ENCODE measurements around the gene KRT33A.

DNA sequence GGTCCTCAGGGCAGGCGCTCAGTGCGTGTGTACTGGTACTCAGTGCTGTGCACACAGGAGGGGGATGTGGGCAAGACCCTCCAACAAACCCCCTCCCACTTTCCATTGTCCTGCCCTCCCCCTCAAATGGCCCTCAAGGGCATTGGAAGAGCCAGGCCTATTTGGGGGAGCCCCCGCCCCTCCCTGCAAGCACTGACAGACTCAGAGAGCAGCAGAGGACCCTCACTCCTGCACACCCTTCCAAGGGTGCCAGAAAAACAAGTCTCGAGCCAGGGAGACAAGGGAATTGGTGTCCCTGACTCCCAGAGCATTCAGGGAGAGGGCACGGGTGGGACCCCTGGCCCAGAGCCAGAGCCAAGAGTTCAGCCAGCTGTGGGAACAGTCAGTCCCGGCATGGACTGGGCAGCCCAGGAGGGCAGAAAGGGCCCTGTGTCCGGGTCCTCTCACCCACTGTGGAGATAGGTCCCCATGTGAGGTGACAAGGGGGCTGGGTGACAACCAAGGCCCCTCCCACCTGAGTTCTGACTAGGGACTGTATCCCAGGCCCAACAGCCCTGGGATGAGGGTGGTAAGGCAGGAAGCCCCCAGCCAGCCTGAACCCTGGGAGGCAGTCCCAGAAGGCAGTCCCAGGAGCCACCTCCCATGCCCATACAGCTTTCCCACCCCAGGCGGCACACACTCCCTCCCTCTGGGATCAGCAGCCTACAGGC lies 23.1 kb downstream of the KRT33A start:
- TF ChIP-seq POLR2A (IDR thresholded peaks at IDR 0.05) (no peak), POLR2AphosphoS5 (IDR thresholded peaks at IDR 0.05) (no peak)
- TF ChIP-seq, protein P1, sequence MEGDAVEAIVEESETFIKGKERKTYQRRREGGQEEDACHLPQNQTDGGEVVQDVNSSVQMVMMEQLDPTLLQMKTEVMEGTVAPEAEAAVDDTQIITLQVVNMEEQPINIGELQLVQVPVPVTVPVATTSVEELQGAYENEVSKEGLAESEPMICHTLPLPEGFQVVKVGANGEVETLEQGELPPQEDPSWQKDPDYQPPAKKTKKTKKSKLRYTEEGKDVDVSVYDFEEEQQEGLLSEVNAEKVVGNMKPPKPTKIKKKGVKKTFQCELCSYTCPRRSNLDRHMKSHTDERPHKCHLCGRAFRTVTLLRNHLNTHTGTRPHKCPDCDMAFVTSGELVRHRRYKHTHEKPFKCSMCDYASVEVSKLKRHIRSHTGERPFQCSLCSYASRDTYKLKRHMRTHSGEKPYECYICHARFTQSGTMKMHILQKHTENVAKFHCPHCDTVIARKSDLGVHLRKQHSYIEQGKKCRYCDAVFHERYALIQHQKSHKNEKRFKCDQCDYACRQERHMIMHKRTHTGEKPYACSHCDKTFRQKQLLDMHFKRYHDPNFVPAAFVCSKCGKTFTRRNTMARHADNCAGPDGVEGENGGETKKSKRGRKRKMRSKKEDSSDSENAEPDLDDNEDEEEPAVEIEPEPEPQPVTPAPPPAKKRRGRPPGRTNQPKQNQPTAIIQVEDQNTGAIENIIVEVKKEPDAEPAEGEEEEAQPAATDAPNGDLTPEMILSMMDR (IDR thresholded peaks at IDR 0.05 in 8 of 11, conservative IDR thresholded peaks at IDR 0.05 in 3 of 11): no peak
